MM.1S (cell line): ENCODE measurements around the gene ACKR3.

Experiments used
- CTCF ChIP-seq: fragments of 300-600 bp; sonication (generic); IDR thresholded peaks from 2 replicates; pipeline ENCODE4 v1.5.1; 2016; ENCODE audit warnings: antibody characterized with exemption, low read length, mixed read lengths
- EZH2 ChIP-seq: fragments of 300-600 bp; sonication (generic); optimal IDR thresholded peaks from 2 replicates; pipeline ENCODE3; 2017; ENCODE audit warnings: low read depth, mild to moderate bottlenecking, antibody characterized with exemption, low read length, mixed read lengths

GRCh38 chr2:236608710-236609109 lies 39.1 kb downstream of the ACKR3 start:
- no peak for TF ChIP-seq CTCF
- no peak for TF ChIP-seq EZH2
